Measurements from ENCODE around the gene CFAP20DC.
"Not testable (repeated sequence)": the region's sequence is repeated elsewhere in the genome, so short reads cannot be mapped to it uniquely, and the experiment has no call there.

CFAP20DC gene

DNA sequence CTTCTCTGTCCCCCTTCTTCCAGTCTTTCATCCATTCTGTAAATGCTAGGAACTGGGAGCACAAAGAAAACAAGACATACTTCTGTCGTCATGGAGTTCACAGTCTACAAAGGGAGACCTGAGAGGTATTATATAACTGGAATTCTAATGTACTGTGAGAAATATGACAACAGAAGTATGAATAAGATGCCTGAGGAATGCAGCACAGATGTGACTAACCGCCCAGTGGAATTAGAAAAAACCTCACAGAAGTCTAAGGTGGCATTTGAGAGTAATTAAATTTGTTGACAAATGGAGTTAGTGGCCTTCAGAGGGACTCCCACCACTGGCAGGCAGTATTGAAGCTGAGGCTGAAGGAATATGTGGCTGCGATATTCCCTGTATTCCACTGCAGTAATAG, 214.7 kb downstream of the CFAP20DC start:
- Histone ChIP-seq H3K27me3 (ENCODE audit: control insufficient read depth, insufficient read depth, low read length) (no peaks in the 10 kb centered on the region), H3K9me3 (ENCODE audit: control insufficient read depth, insufficient read depth, low read length) (no peaks in the 10 kb centered on the region), H3K9ac (ENCODE audit: low read depth, low read length) (no peak overlapping the region), H3K4me3 (ENCODE audit: low read depth, low read length) (no peak overlapping the region), H3K4me1 (ENCODE audit: control insufficient read depth, insufficient read depth, low read length) (no peaks in the 10 kb centered on the region), H3K36me3 (ENCODE audit: control insufficient read depth, insufficient read depth, low read length) (no peaks in the 10 kb centered on the region)

DNA sequence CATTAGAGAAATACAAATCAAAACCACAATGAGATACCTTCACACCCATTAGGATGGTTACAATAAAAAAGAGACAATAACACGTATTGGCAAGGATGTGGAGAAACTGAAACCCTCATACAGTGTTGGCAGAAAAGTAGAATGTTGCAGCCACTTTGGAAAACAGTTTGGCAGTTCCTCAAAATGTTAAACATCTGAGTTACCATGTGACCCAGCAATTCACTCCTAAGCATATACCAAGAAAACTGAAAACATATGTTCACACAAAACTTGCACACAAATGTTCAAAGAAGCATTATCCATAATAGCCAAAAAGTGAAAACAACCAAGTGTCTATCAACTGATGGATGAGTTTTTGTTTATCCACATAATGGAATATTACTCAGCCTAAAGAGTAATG, 216.3 kb downstream of the CFAP20DC start:
- H3K4me3 ChIP-seq (ENCODE audit: low read depth, low read length) = no peak overlapping the region
- no peaks in the 10 kb centered on the region for H3K4me1 ChIP-seq (ENCODE audit: control insufficient read depth, insufficient read depth, low read length)
- H3K36me3 ChIP-seq (ENCODE audit: control insufficient read depth, insufficient read depth, low read length) = no peaks in the 10 kb centered on the region
- H3K9me3 ChIP-seq (ENCODE audit: control insufficient read depth, insufficient read depth, low read length) = no peaks in the 10 kb centered on the region
- no peak overlapping the region for H3K9ac ChIP-seq (ENCODE audit: low read depth, low read length)
- no peaks in the 10 kb centered on the region for H3K27me3 ChIP-seq (ENCODE audit: control insufficient read depth, insufficient read depth, low read length)

DNA sequence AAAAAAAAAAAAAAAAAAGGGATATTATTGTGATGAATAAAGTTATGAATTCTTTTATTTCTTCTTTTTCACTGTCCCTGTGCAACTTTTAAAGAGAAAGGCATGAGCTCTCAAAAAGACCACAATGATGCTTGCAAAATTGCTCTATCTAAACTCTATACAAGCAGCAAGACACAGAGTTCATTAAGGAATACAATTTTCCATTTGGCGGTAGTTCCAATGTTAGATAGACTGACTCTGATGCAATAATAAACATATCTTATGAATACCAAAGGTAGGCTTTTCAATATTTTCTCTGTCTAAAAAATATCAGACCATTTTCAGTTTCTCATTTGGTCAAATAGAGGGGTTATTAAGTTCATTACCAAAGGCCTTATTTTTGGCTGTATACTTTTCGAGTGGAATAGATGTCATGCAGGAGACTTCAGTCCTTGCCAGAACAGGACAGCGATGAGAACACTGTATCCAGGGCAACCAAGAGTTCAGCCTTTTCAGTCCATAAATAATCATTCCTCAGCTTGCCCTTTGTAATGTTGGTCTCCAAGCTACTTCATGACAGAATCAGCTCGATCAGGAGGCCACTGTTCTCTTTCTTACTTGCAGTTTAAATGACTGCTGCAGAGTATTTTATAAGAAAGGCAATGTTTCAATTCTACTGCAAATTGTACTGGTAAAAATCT, 220.4 kb downstream of the CFAP20DC start:
- Histone ChIP-seq H3K4me1 (ENCODE audit: control insufficient read depth, insufficient read depth, low read length) (no peaks in the 10 kb centered on the region), H3K36me3 (ENCODE audit: control insufficient read depth, insufficient read depth, low read length) (no peaks in the 10 kb centered on the region)

DNA sequence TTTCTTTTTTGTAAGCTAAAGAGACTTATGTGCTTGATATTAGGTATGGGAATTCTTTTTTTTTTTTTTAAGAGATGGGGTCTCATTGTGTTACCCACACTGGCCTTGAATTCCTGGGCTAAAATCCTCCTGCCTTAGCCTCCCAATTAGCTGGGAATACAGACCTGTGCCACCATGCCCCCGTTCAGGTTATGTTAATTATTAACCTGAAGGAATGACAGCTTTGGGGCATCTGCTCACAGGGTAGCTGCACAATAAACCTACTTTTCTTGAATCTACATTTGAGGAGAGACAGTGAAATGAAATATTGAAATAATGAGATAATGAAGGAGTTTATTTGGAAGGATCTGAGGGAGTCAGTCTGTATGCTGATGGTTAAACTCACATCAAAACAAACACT, 225.0 kb downstream of the CFAP20DC start:
- Histone ChIP-seq H3K36me3 (ENCODE audit: control insufficient read depth, insufficient read depth, low read length) (no peaks in the 10 kb centered on the region), H3K4me3 (ENCODE audit: low read depth, low read length) (no peak overlapping the region), H3K4me1 (ENCODE audit: control insufficient read depth, insufficient read depth, low read length) (no peaks in the 10 kb centered on the region), H3K9ac (ENCODE audit: low read depth, low read length) (no peak overlapping the region), H3K27me3 (ENCODE audit: control insufficient read depth, insufficient read depth, low read length) (no peaks in the 10 kb centered on the region), H3K9me3 (ENCODE audit: control insufficient read depth, insufficient read depth, low read length) (no peaks in the 10 kb centered on the region)

More for the DNA sequence above, 220.4 kb downstream of the CFAP20DC start:
- Histone ChIP-seq H3K9ac (ENCODE audit: low read depth, low read length) (no peak overlapping the region), H3K27me3 (ENCODE audit: control insufficient read depth, insufficient read depth, low read length) (no peaks in the 10 kb centered on the region), H3K9me3 (ENCODE audit: control insufficient read depth, insufficient read depth, low read length) (no peaks in the 10 kb centered on the region), H3K4me3 (ENCODE audit: low read depth, low read length) (no peak overlapping the region)

DNA sequence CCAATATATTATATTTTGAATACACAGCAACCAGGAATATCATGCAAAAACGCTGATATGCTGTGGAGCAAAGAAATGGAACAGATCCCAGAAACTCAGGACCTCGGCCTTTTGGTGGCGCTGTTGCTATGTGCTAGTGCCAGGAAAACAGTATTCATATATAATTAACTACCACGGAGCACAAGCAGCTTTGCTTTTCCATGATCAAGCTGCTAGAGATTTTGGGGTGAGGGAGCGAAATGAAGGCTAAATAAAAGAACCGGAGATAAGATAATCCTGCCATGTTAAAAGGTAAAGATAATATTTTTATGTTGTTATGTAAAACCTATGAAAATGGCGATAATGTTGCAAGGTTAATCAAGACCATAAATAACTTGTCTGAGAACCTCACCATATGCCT, 225.5 kb downstream of the CFAP20DC start:
- no peaks in the 10 kb centered on the region for H3K36me3 ChIP-seq (ENCODE audit: control insufficient read depth, insufficient read depth, low read length)
- H3K4me3 ChIP-seq (ENCODE audit: low read depth, low read length) = no peak overlapping the region
- no peaks in the 10 kb centered on the region for H3K27me3 ChIP-seq (ENCODE audit: control insufficient read depth, insufficient read depth, low read length)
- no peaks in the 10 kb centered on the region for H3K4me1 ChIP-seq (ENCODE audit: control insufficient read depth, insufficient read depth, low read length)
- H3K9me3 ChIP-seq (ENCODE audit: control insufficient read depth, insufficient read depth, low read length) = no peaks in the 10 kb centered on the region
- no peak overlapping the region for H3K9ac ChIP-seq (ENCODE audit: low read depth, low read length)

DNA sequence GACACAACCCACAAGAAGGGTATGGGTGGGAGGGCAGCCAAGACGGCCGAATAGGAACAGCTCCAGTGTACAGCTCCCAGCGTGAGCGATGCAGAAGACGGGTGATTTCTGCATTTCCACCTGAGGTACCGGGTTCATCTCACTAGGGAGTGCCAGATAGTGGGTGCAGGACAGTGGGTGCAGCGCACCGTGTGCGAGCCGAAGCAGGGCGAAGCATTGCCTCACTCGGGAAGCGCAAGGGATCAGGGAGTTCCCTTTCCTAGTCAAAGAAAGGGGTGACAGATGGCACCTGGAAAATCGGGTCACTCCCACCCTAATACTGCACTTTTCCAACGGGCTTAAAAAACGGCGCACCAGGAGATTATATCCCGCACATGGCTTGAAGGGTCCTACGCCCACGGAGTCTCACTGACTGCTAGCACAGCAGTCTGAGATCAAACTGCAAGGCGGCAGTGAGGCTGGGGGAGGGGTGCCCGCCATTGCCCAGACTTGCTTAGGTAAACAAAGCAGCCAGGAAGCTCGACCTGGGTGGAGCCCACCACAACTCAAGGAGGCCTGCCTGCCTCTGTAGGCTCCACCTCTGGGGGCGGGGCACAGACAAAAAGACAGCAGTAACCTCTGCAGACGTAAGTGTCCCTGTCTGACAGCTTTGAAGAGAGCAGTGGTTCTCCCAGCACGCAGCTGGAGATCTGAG, 243.1 kb downstream of the CFAP20DC start:
- not testable (repeated sequence) for H3K4me1 ChIP-seq (ENCODE audit: control insufficient read depth, insufficient read depth, low read length); H3K4me3 ChIP-seq (ENCODE audit: low read depth, low read length); H3K9me3 ChIP-seq (ENCODE audit: control insufficient read depth, insufficient read depth, low read length); H3K27me3 ChIP-seq (ENCODE audit: control insufficient read depth, insufficient read depth, low read length); H3K9ac ChIP-seq (ENCODE audit: low read depth, low read length); H3K36me3 ChIP-seq (ENCODE audit: control insufficient read depth, insufficient read depth, low read length)

DNA sequence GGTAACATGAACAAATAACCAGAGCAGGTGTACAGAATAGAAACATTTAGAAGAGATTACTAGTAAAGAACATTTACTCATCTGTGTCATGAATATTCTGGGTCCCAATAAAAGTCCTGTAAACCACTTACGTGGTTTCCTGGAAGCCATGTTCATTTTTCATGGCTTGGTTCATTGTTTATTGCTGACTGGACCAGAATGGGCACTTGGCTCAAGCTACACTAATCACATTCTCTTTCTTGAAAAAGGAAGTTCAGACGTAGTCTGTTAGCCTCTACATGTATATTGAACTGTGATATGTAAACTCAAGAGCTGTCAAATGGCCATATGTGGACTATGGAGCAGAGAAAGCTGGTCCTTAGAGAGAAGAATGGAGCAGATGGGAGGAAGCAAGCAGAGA, 244.9 kb downstream of the CFAP20DC start:
- Histone ChIP-seq H3K4me1 (ENCODE audit: control insufficient read depth, insufficient read depth, low read length) (no peaks in the 10 kb centered on the region), H3K27me3 (ENCODE audit: control insufficient read depth, insufficient read depth, low read length) (no peaks in the 10 kb centered on the region), H3K9me3 (ENCODE audit: control insufficient read depth, insufficient read depth, low read length) (no peaks in the 10 kb centered on the region), H3K4me3 (ENCODE audit: low read depth, low read length) (no peak overlapping the region), H3K9ac (ENCODE audit: low read depth, low read length) (no peak overlapping the region), H3K36me3 (ENCODE audit: control insufficient read depth, insufficient read depth, low read length) (no peaks in the 10 kb centered on the region)

DNA sequence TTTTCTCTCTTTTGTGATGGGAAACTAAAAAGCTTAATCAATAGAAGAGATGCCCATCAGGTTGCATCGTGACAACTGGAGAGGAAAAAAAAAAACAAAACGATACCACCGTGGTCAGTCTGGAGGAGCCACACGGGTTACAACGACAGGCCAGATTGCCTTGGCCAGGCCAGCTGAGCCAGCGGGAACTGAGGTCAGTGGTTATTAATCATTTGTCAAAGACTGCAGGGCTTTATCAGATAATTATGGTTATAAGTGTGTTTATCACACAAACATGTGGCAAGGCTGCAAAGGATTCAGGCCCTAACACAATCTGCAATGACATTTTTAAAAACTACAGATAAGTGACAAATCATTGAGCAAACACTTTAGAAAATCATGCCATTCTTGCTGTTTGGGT, 248.3 kb downstream of the CFAP20DC start:
- H3K9ac ChIP-seq (ENCODE audit: low read depth, low read length) = no peak overlapping the region

DNA sequence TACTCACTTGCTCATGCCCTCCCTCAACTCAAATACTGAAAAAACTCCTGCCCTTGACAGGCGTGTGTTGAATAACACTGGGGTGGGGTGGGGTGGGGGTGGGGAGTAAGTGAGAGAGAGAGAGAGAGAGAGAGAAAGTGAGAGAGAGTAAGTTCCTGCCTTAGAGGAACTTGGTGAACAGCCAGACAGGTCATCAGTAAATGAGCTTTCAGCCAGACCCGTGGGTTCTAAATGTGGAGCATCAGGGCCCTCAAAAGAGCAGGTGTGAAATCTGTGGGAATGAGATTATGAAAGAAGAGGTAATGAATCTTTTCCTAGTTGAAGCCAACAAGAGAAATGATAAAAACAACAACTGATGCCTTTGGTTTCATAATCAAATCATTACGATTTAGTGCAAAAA, 248.9 kb downstream of the CFAP20DC start:
- Histone ChIP-seq H3K27me3 (ENCODE audit: control insufficient read depth, insufficient read depth, low read length) (no peaks in the 10 kb centered on the region), H3K36me3 (ENCODE audit: control insufficient read depth, insufficient read depth, low read length) (no peaks in the 10 kb centered on the region), H3K9me3 (ENCODE audit: control insufficient read depth, insufficient read depth, low read length) (no peaks in the 10 kb centered on the region), H3K4me1 (ENCODE audit: control insufficient read depth, insufficient read depth, low read length) (no peaks in the 10 kb centered on the region), H3K9ac (ENCODE audit: low read depth, low read length) (no peak overlapping the region), H3K4me3 (ENCODE audit: low read depth, low read length) (no peak overlapping the region)

More for the DNA sequence above, 248.3 kb downstream of the CFAP20DC start:
- Histone ChIP-seq H3K9me3 (ENCODE audit: control insufficient read depth, insufficient read depth, low read length) (no peaks in the 10 kb centered on the region), H3K4me1 (ENCODE audit: control insufficient read depth, insufficient read depth, low read length) (no peaks in the 10 kb centered on the region), H3K27me3 (ENCODE audit: control insufficient read depth, insufficient read depth, low read length) (no peaks in the 10 kb centered on the region), H3K36me3 (ENCODE audit: control insufficient read depth, insufficient read depth, low read length) (no peaks in the 10 kb centered on the region), H3K4me3 (ENCODE audit: low read depth, low read length) (no peak overlapping the region)

DNA sequence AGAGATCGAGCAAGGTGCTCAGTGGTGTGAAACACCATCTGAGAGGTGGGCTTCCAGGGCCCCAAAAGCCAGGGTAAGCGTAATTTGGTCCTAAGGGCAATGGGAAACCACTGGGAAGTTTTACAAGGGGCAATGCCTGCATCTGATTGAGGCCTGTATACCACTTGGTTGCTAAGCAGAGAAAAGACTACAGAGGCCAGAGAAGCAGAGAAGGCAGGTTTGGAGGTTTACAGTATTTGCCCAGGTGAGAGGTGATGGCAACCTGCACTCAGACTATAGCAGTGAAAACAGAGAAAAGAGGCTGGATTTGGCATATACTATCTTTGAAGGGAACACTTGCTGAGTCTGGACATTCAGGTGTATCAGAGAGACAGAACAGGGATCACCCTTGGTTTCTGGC, 249.8 kb downstream of the CFAP20DC start:
- Histone ChIP-seq H3K9me3 (ENCODE audit: control insufficient read depth, insufficient read depth, low read length) (no peaks in the 10 kb centered on the region), H3K27me3 (ENCODE audit: control insufficient read depth, insufficient read depth, low read length) (no peaks in the 10 kb centered on the region), H3K9ac (ENCODE audit: low read depth, low read length) (no peak overlapping the region), H3K36me3 (ENCODE audit: control insufficient read depth, insufficient read depth, low read length) (no peaks in the 10 kb centered on the region), H3K4me1 (ENCODE audit: control insufficient read depth, insufficient read depth, low read length) (no peaks in the 10 kb centered on the region), H3K4me3 (ENCODE audit: low read depth, low read length) (no peak overlapping the region)

DNA sequence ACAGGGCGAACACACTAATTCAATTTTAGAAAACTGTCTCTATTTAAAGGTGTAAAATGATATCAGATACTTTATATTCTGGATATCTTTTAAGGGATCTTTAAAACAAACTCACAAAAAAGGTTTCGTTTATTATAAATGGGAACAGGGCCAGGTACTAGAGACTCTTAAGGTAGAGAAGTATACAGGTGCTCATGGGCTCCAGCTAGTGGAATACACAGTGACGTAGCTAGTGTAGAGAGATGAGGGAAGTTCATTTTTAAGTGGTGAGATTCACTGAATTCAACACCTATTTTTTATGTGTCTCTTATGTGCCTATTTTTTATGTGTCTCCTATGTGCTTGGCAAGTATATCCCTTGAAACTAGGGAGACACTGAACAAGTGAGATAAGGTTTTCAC, 250.6 kb downstream of the CFAP20DC start:
- Histone ChIP-seq H3K4me1 (ENCODE audit: control insufficient read depth, insufficient read depth, low read length) (no peaks in the 10 kb centered on the region), H3K9ac (ENCODE audit: low read depth, low read length) (no peak overlapping the region), H3K36me3 (ENCODE audit: control insufficient read depth, insufficient read depth, low read length) (no peaks in the 10 kb centered on the region), H3K27me3 (ENCODE audit: control insufficient read depth, insufficient read depth, low read length) (no peaks in the 10 kb centered on the region), H3K4me3 (ENCODE audit: low read depth, low read length) (no peak overlapping the region), H3K9me3 (ENCODE audit: control insufficient read depth, insufficient read depth, low read length) (no peaks in the 10 kb centered on the region)

DNA sequence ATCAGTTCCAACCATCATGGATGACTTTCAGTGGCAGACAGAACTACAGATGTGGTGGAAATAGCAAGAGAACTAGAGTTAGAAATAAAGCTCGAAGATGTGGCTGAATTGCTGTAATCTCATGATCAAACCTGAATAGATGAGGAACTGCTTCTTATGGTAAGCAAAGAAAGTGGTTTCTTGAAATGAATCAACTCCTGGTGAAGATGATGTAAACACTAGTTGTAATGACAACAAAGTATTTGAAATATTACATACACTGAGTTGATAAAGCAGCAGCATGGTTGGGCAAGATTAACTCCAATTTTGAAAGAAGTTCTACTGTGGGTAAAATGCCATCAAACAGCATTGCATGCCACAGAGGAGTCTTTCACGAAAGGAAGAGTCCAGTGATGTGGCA, 251.5 kb downstream of the CFAP20DC start:
- H3K9ac ChIP-seq (ENCODE audit: low read depth, low read length) = no peak overlapping the region
- no peaks in the 10 kb centered on the region for H3K36me3 ChIP-seq (ENCODE audit: control insufficient read depth, insufficient read depth, low read length)
- H3K9me3 ChIP-seq (ENCODE audit: control insufficient read depth, insufficient read depth, low read length) = no peaks in the 10 kb centered on the region
- H3K27me3 ChIP-seq (ENCODE audit: control insufficient read depth, insufficient read depth, low read length) = no peaks in the 10 kb centered on the region
- no peaks in the 10 kb centered on the region for H3K4me1 ChIP-seq (ENCODE audit: control insufficient read depth, insufficient read depth, low read length)
- no peak overlapping the region for H3K4me3 ChIP-seq (ENCODE audit: low read depth, low read length)
